Measurements from ENCODE around the gene AXDND1.

Gene AXDND1

DNA sequence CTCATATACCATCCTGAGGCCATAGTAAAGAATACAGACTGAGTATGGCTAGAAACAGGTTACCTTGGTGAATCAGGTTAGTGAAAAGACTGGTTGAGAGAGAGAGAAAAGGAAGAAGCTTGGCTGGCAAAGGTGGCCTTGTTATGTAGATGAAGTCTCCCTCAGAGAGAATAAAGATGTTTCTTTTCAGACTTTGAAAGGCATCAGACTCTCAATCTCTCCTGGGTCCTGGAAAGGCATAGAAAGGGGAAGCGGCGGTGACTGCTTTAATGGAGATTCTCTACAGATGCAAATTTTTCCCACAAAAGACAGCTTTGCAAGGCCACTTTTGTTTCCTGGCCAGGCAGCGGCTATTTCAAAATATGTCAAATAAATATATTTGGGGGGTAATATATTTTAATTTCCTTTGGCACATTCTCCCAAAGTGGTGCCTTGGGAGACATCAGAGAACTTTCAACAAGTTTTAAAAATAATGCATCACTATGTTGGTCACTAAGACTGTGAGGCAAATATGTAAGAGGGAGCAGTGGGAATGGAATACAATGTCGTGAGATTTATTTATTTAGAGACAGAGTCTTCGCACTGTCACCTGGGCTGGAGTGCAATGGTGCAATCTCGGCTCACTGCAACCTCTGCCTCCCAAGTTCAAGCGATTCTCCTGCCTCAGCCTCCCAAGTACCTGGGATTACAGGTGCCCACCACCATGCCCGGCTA is 163.9 kb downstream of the AXDND1 start:
- H3K27ac ChIP-seq = no peak overlapping the region
- TF ChIP-seq ZFX (IDR thresholded peaks at IDR 0.05) = no peak
- TF ChIP-seq, protein P1, sequence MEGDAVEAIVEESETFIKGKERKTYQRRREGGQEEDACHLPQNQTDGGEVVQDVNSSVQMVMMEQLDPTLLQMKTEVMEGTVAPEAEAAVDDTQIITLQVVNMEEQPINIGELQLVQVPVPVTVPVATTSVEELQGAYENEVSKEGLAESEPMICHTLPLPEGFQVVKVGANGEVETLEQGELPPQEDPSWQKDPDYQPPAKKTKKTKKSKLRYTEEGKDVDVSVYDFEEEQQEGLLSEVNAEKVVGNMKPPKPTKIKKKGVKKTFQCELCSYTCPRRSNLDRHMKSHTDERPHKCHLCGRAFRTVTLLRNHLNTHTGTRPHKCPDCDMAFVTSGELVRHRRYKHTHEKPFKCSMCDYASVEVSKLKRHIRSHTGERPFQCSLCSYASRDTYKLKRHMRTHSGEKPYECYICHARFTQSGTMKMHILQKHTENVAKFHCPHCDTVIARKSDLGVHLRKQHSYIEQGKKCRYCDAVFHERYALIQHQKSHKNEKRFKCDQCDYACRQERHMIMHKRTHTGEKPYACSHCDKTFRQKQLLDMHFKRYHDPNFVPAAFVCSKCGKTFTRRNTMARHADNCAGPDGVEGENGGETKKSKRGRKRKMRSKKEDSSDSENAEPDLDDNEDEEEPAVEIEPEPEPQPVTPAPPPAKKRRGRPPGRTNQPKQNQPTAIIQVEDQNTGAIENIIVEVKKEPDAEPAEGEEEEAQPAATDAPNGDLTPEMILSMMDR (conservative IDR thresholded peaks at IDR 0.05) = no peak

DNA sequence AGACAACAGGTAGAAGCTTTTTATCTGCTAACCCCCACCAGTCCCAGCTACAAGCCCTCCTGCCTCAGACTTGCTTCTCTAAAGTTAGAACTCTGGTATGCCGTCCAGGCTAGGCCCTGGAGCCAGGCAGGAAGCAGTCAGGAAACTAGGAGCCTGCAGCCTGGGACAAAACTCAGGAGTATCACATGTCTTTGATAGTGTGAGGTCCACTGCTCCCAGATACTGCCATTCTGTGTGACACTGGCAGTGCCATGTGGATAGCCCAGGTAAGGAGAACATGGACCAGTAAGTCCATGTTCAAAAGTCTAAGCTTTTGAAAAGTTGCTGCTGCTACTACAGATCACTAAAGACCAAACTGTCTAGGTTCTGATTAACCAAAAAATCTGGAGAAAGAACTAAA is 164.6 kb downstream of the AXDND1 start:
- H3K27ac ChIP-seq = no peak overlapping the region
- no peak for TF ChIP-seq ZFX (IDR thresholded peaks at IDR 0.05)
- TF ChIP-seq, protein P1 (conservative IDR thresholded peaks at IDR 0.05) = no peak

DNA sequence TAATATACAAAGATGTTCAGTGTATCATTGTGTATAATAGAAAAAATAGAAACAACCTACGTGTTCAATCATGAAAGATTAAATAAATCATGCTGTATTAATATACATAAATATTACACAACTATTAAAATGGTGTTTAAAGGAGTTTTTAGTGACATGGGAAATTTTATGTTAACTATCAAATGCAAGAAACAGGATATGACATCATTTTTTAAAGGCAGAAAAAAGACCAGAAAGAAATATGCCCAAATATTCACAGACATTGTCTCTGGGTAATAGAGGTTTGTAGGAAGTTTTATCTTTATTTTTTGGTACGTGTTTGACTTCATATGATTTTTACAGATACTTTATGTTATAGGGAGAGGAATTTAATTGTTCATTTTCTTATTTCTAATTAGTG is 176.0 kb downstream of the AXDND1 start:
- TF ChIP-seq, protein P1 (conservative IDR thresholded peaks at IDR 0.05) = no peak
- TF ChIP-seq ZFX (IDR thresholded peaks at IDR 0.05) = no peak
- no peak overlapping the region for H3K27ac ChIP-seq

DNA sequence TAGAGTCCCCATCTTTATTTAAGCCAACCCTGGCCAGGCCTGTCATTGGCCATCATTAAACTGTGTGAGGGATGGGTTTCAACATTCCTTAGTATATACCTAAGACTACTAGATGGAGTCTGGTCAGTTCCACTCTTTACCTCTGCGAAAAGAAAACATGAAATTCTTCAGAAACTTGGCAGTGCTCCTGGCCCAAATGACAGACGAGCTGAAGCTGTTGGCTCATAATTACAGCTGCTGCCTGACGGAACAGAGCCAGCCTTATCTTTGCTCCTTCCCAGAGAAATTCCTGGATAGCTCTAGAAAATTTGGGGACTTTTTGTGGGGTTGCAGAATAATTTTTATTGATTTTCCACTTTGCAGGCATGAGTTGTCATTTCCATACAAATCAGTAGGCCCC is 179.6 kb downstream of the AXDND1 start:
- no peak overlapping the region for H3K27ac ChIP-seq
- no peak for TF ChIP-seq ZFX (IDR thresholded peaks at IDR 0.05)
- TF ChIP-seq, protein P1 (conservative IDR thresholded peaks at IDR 0.05) = no peak

DNA sequence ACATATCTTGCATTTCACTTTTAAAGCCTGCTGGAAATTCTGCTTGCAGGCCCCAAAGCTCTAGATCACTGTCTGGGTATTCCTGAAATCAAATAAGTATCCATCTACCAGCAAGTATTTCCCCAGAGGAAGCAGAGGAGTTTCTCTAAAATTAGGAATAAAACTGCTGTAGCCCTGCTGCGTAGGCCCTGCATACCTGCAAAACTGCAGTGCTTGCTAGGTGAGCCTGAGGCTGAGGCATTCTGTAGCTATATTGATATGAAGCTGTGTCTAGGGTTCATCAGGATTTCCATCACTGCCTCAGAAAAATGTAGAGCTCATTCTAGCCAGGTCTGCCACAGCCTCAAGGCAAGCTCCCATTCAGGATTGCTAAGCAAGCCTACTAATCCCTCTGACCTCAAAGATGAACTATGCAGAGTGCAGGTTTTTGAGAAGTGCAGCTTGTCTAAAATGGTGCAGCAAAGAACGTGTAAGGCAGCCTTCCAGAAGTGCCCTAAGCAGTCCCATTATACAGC is 181.3 kb downstream of the AXDND1 start:
- TF ChIP-seq, protein P1 (conservative IDR thresholded peaks at IDR 0.05) = no peak
- TF ChIP-seq ZFX (IDR thresholded peaks at IDR 0.05) = no peak
- H3K27ac ChIP-seq = no peak overlapping the region

DNA sequence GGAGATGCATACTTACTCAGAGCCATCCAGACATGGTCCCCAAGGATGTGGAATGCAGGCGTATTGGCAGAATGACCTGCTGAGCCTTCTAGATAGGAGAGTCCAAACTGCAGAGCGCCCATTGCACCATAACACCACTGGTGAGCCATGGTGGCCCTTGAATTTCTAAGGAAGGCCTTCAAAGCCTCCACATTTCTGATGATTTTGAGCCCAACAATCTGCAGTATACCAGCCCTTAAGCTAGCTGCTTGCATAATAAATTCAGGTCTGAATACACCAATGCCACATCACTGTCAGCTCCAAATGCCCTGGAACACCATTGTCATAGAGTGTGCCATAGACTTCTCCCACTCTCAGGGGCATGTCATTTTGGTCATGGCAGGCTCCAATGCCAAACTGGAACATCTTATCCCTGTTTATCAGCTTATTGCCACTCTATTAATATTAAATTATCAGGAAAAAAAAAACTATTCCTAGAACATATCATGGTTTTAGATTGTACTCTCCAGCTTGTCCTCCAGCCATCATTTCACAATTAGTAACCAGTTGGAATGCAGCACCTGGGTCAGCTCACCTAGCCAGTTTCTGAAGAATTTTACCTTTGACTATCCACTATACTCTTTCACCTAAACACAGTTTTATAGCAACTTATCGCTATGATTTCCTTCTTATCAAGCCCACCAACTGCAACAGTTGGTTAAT is 183.0 kb downstream of the AXDND1 start:
- TF ChIP-seq, protein P1 (conservative IDR thresholded peaks at IDR 0.05) = no peak
- no peak for TF ChIP-seq ZFX (IDR thresholded peaks at IDR 0.05)
- no peak overlapping the region for H3K27ac ChIP-seq

DNA sequence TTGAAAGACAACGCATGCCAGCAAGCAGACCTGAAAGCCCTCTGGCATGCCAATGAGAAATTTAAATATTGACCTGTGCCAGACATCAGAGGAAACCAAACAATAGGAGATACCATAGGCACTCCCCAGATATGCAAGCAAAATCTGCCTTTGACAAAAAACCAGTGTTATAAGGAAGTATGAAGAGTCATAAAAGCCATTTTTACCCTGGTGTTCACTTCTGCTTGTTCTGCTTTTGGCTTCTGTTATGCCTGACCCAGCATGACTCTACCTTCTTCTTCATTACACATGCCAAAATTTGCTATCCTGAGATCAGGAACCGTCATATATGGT is 183.6 kb downstream of the AXDND1 start:
- H3K27ac ChIP-seq = no peak overlapping the region
- no peak for TF ChIP-seq ZFX (IDR thresholded peaks at IDR 0.05)
- TF ChIP-seq, protein P1 (conservative IDR thresholded peaks at IDR 0.05) = no peak
